Osteocyte (in vitro differentiated cells): Measurements from ENCODE around the gene PRR29. TPM values are rescaled to one million over a fixed set of nuclear protein-coding genes. Genes with fewer than 3 reads are reported as not detected.

ENCODE experiments used
- DNase-seq: peaks from one replicate; pipeline ENCODE4 v3.0.0; 2021; ENCODE audit warnings: mixed read lengths; ENCODE audit not compliant: unreplicated experiment; ENCODE audit errors: extremely low spot score
- H3K27ac Mint-ChIP-seq: one replicate; pipeline ENCODE4 v1.8.0; 2021; ENCODE audit warnings: mild to moderate bottlenecking, mixed read lengths; ENCODE audit not compliant: unreplicated experiment
- H3K27me3 Mint-ChIP-seq: one replicate; pipeline ENCODE4 v1.8.0; 2021; ENCODE audit warnings: mixed read lengths; ENCODE audit not compliant: unreplicated experiment
- H3K36me3 Mint-ChIP-seq: one replicate; pipeline ENCODE4 v1.8.0; 2021; ENCODE audit warnings: mixed read lengths; ENCODE audit not compliant: unreplicated experiment
- H3K4me1 Mint-ChIP-seq: one replicate; pipeline ENCODE4 v1.8.0; 2021; ENCODE audit warnings: mixed read lengths; ENCODE audit not compliant: unreplicated experiment
- H3K4me3 Mint-ChIP-seq: one replicate; pipeline ENCODE4 v1.8.0; 2021; ENCODE audit warnings: mild to moderate bottlenecking, moderate library complexity, mixed read lengths; ENCODE audit not compliant: unreplicated experiment
- H3K9me3 Mint-ChIP-seq: one replicate; pipeline ENCODE4 v1.8.0; 2021; ENCODE audit warnings: mixed read lengths; ENCODE audit not compliant: unreplicated experiment
- CTCF ChIP-seq: fragments of 200-600 bp; sonication (generic); IDR thresholded peaks from 2 replicates; pipeline ENCODE4 v1.5.0; 2021; ENCODE audit warnings: antibody characterized with exemption, mild to moderate bottlenecking, moderate library complexity
- total RNA-seq: library from RNA; stranded (reverse); gene quantifications from 2 replicates; pipeline ENCODE4 v1.2.1, GENCODE V29; 2021

The PRR29 gene
- total RNA-seq, 1 donor from 2014 or later: not detected

- Mint-ChIP-seq H3K27me3 (no peaks in the 10 kb centered on the region), H3K36me3 (peaks cover 47% of the 10 kb centered on the region), H3K4me3 (no peak overlapping the region), H3K9me3 (no peaks in the 10 kb centered on the region), H3K4me1 (no peaks in the 10 kb centered on the region), H3K27ac (no peak overlapping the region)
- no peak for DNase-seq
- no peak for TF ChIP-seq CTCF
Observed at GRCh38 chr17:64051153-64051552, 53.0 kb downstream of the PRR29 start.

- Mint-ChIP-seq H3K27me3 (no peaks in the 10 kb centered on the region), H3K36me3 (peaks cover 38% of the 10 kb centered on the region), H3K4me1 (no peaks in the 10 kb centered on the region), H3K4me3 (no peak overlapping the region), H3K27ac (no peak overlapping the region), H3K9me3 (no peaks in the 10 kb centered on the region)
- no peak for TF ChIP-seq CTCF
- DNase-seq: no peak
Observed at GRCh38 chr17:64053101-64053500, 55.0 kb downstream of the PRR29 start.

Other genes with a start within 250 kb of the PRR29 start
- gene CCDC47, start 224.8 kb upstream of the PRR29 start, total RNA-seq: 80.6 and 87.5 TPM in 2 replicates
- gene DDX42, start 224.2 kb upstream of the PRR29 start, total RNA-seq: 109 and 123 TPM in 2 replicates
- 98.5 and 106 TPM in 2 replicates for gene PSMC5, start 170.9 kb upstream of the PRR29 start, total RNA-seq
- 36.1 and 37.4 TPM in 2 replicates for gene FTSJ3, start 170.7 kb upstream of the PRR29 start, total RNA-seq
- 42.6 and 44.7 TPM in 2 replicates for gene SMARCD2, start 155.7 kb upstream of the PRR29 start, total RNA-seq
- not detected in 2 replicates for gene CSH2, start 124.7 kb upstream of the PRR29 start, total RNA-seq
- not detected in 2 replicates for gene GH2, start 116.4 kb upstream of the PRR29 start, total RNA-seq
- gene CSH1, start 101.8 kb upstream of the PRR29 start, total RNA-seq: not detected in 2 replicates
- not detected in 2 replicates for gene CSHL1, start 87.1 kb upstream of the PRR29 start, total RNA-seq
- not detected in 2 replicates for gene GH1, start 79.5 kb upstream of the PRR29 start, total RNA-seq
- not detected in 2 replicates for gene CD79B, start 66.0 kb upstream of the PRR29 start, total RNA-seq
- not detected in 2 replicates for gene SCN4A, start 25.4 kb upstream of the PRR29 start, total RNA-seq
- not detected in 2 replicates for gene ICAM2, start 22.3 kb downstream of the PRR29 start, total RNA-seq
- 20.8 and 21.4 TPM in 2 replicates for gene ERN1, start 131.8 kb downstream of the PRR29 start, total RNA-seq